Measurements from ENCODE around the gene MACROH2A1. TPM values are rescaled to one million over a fixed set of nuclear protein-coding genes. Genes with fewer than 3 reads are reported as not detected.
"Not testable (repeated sequence)": the region's sequence is repeated elsewhere in the genome, so short reads cannot be mapped to it uniquely, and the experiment has no call there.

The MACROH2A1 gene
- total RNA-seq, 1 experiment from 2014 or later: 83.8 TPM

DNA sequence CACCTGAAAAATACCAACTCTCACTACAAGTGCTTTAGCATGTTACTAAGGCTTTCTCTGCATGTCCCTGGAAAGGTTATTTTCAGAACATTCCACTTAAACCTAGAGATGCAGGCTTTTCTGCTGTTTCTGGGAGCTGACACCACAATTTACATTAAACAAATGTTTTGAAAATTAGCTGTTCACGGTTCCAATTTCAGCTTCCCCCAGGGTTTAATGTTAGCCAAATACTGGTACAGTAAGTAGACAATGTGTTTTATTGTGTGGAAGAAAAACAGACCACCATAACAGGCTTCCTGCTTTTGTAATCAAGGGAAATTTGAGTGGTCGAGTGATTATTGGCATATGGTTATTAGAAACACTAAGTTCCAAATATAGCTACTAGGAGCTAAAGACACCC, 32.0 kb downstream of the MACROH2A1 start (continued):
- TF ChIP-seq, protein P1, sequence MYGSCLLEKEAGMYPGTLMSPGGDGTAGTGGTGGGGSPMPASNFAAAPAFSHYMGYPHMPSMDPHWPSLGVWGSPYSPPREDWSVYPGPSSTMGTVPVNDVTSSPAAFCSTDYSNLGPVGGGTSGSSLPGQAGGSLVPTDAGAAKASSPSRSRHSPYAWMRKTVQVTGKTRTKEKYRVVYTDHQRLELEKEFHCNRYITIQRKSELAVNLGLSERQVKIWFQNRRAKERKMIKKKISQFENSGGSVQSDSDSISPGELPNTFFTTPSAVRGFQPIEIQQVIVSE (CRISPR knock-in tag; IDR thresholded peaks at IDR 0.05; ENCODE audit: borderline replicate concordance): no peak

DNA sequence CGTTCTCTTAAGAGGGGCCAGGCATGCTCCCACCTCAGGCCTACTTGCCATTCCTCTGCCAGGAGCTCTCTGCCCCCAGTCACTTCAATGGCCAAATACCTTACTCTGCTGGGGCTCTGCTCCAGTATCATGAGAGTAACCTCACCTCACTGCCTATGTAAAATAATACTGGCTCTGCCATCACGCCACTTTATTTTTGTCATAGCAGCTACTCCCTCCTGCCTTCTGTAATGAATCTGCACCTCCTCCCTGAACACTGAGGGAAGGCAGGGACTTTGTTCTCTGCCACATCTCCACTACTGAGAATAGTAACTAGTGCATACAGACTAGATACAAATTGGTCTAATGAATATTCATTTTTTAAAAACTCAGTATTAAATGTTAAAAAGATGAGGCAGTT, 33.8 kb downstream of the MACROH2A1 start:
- Mint-ChIP-seq H3K4me1 (no peaks in the 10 kb centered on the region), H3K27me3 (ENCODE audit: low read depth) (no peaks in the 10 kb centered on the region), H3K36me3 (peaks cover 13% of the 10 kb centered on the region; the same call in 1 of the 2 replicates), H3K9me3 (no peaks in the 10 kb centered on the region), H3K4me3 (no peak overlapping the region), H3K27ac (no peak overlapping the region)
- DNase-seq (ENCODE audit: low spot score): no peak
- ATAC-seq: no peak
- TF ChIP-seq, protein P2, sequence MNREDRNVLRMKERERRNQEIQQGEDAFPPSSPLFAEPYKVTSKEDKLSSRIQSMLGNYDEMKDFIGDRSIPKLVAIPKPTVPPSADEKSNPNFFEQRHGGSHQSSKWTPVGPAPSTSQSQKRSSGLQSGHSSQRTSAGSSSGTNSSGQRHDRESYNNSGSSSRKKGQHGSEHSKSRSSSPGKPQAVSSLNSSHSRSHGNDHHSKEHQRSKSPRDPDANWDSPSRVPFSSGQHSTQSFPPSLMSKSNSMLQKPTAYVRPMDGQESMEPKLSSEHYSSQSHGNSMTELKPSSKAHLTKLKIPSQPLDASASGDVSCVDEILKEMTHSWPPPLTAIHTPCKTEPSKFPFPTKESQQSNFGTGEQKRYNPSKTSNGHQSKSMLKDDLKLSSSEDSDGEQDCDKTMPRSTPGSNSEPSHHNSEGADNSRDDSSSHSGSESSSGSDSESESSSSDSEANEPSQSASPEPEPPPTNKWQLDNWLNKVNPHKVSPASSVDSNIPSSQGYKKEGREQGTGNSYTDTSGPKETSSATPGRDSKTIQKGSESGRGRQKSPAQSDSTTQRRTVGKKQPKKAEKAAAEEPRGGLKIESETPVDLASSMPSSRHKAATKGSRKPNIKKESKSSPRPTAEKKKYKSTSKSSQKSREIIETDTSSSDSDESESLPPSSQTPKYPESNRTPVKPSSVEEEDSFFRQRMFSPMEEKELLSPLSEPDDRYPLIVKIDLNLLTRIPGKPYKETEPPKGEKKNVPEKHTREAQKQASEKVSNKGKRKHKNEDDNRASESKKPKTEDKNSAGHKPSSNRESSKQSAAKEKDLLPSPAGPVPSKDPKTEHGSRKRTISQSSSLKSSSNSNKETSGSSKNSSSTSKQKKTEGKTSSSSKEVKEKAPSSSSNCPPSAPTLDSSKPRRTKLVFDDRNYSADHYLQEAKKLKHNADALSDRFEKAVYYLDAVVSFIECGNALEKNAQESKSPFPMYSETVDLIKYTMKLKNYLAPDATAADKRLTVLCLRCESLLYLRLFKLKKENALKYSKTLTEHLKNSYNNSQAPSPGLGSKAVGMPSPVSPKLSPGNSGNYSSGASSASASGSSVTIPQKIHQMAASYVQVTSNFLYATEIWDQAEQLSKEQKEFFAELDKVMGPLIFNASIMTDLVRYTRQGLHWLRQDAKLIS (CRISPR knock-in tag; IDR thresholded peaks at IDR 0.05; ENCODE audit: borderline replicate concordance): no peak
- TF ChIP-seq, protein P3, sequence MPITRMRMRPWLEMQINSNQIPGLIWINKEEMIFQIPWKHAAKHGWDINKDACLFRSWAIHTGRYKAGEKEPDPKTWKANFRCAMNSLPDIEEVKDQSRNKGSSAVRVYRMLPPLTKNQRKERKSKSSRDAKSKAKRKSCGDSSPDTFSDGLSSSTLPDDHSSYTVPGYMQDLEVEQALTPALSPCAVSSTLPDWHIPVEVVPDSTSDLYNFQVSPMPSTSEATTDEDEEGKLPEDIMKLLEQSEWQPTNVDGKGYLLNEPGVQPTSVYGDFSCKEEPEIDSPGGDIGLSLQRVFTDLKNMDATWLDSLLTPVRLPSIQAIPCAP (CRISPR knock-in tag; IDR thresholded peaks at IDR 0.05): no peak
- TF ChIP-seq ZNF423 (CRISPR knock-in tag; IDR thresholded peaks at IDR 0.05) (no peak), RORB (CRISPR knock-in tag; IDR thresholded peaks at IDR 0.05) (no peak), NFATC4 (CRISPR knock-in tag; IDR thresholded peaks at IDR 0.05) (no peak), MXD4 (CRISPR knock-in tag; IDR thresholded peaks at IDR 0.05; ENCODE audit: borderline replicate concordance) (no peak), ESRRA (CRISPR knock-in tag; IDR thresholded peaks at IDR 0.05; ENCODE audit: borderline replicate concordance) (no peak), SMAD4 (CRISPR knock-in tag; IDR thresholded peaks at IDR 0.05) (no peak), SOX15 (CRISPR knock-in tag; IDR thresholded peaks at IDR 0.05) (no peak), FOXJ3 (CRISPR knock-in tag; IDR thresholded peaks at IDR 0.05; ENCODE audit: borderline replicate concordance) (no peak), ZNF121 (CRISPR knock-in tag; IDR thresholded peaks at IDR 0.05) (no peak), FOXP1 (CRISPR knock-in tag; IDR thresholded peaks at IDR 0.05; ENCODE audit: borderline replicate concordance) (no peak), ZNF671 (CRISPR knock-in tag; IDR thresholded peaks at IDR 0.05) (no peak)
- TF ChIP-seq, protein P4, sequence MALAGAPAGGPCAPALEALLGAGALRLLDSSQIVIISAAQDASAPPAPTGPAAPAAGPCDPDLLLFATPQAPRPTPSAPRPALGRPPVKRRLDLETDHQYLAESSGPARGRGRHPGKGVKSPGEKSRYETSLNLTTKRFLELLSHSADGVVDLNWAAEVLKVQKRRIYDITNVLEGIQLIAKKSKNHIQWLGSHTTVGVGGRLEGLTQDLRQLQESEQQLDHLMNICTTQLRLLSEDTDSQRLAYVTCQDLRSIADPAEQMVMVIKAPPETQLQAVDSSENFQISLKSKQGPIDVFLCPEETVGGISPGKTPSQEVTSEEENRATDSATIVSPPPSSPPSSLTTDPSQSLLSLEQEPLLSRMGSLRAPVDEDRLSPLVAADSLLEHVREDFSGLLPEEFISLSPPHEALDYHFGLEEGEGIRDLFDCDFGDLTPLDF (CRISPR knock-in tag; IDR thresholded peaks at IDR 0.05): no peak
- POLR2A ChIA-PET: no interaction called here
- CTCF ChIA-PET: no interaction called here

DNA sequence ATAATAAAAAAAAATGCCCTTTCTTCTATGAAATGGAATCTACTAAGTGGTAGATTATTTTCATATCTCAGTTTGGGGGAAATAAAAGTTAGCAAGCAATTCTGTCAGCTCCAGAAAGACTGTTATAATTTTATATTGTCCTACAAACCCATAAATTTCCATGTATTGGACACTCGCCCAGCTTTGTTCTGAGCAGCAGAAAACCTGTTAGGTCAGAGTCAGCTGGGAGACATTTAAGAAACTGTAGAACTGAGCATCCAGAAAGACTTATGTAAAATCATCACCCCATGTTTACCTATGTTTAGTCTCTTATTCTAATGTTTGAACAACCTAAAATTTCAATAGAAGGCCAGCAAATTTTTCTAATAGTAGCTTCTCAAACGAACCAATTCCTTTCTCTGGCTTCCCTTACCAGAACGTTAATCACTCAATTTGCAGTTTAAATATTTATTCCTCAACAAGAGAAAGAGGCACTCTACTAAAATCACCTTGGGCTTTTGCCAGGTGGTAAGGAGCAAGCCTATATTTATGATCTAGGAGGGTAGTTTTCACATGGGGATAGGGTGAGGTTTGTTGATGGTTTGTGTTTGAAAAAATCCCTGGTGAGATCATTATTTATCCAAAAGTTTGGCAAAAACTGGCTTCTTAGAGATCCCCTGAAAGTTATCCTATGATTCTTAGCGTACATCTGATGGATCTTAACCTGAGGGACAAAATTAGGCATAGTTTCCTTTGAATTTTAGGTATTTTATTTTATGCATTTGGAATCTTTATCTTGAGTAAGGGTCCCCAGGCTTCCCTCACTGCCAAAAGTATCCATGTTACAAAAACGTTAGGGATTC, 34.4 kb downstream of the MACROH2A1 start:
- DNase-seq (ENCODE audit: low spot score): no peak
- H3K4me1 Mint-ChIP-seq: no peaks in the 10 kb centered on the region
- ATAC-seq: no peak
- no peak overlapping the region for H3K27ac Mint-ChIP-seq
- TF ChIP-seq, protein P5, sequence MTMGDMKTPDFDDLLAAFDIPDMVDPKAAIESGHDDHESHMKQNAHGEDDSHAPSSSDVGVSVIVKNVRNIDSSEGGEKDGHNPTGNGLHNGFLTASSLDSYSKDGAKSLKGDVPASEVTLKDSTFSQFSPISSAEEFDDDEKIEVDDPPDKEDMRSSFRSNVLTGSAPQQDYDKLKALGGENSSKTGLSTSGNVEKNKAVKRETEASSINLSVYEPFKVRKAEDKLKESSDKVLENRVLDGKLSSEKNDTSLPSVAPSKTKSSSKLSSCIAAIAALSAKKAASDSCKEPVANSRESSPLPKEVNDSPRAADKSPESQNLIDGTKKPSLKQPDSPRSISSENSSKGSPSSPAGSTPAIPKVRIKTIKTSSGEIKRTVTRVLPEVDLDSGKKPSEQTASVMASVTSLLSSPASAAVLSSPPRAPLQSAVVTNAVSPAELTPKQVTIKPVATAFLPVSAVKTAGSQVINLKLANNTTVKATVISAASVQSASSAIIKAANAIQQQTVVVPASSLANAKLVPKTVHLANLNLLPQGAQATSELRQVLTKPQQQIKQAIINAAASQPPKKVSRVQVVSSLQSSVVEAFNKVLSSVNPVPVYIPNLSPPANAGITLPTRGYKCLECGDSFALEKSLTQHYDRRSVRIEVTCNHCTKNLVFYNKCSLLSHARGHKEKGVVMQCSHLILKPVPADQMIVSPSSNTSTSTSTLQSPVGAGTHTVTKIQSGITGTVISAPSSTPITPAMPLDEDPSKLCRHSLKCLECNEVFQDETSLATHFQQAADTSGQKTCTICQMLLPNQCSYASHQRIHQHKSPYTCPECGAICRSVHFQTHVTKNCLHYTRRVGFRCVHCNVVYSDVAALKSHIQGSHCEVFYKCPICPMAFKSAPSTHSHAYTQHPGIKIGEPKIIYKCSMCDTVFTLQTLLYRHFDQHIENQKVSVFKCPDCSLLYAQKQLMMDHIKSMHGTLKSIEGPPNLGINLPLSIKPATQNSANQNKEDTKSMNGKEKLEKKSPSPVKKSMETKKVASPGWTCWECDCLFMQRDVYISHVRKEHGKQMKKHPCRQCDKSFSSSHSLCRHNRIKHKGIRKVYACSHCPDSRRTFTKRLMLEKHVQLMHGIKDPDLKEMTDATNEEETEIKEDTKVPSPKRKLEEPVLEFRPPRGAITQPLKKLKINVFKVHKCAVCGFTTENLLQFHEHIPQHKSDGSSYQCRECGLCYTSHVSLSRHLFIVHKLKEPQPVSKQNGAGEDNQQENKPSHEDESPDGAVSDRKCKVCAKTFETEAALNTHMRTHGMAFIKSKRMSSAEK (CRISPR knock-in tag; IDR thresholded peaks at IDR 0.05; ENCODE audit: borderline replicate concordance): no peak
- H3K36me3 Mint-ChIP-seq: peaks cover 10% of the 10 kb centered on the region; the same call in 1 of the 2 replicates
- ChIA-PET CTCF (no interaction called here), POLR2A (no interaction called here)
- no peaks in the 10 kb centered on the region for H3K27me3 Mint-ChIP-seq (ENCODE audit: low read depth)
- no peaks in the 10 kb centered on the region for H3K9me3 Mint-ChIP-seq
- no peak overlapping the region for H3K4me3 Mint-ChIP-seq

DNA sequence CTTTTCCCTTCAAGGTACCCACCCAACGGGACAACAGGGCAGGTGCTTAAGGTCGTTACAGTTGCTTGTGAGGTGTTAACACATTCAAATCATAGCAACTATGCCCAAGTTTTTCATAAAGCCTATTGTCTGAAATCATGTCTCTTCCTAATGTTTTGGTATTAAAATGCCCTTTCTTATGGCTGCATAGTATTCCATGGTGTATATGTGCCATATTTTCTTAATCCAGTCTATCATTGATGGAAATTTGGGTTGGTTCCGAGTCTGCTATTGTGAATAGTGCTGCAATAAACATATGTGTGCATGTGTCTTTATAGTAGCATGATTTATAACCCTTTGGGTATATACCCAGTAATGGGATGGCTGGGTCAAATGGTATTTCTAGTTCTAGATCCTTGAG, 35.7 kb downstream of the MACROH2A1 start:
- H3K27ac Mint-ChIP-seq; H3K36me3 Mint-ChIP-seq; H3K27me3 Mint-ChIP-seq (ENCODE audit: low read depth); H3K4me3 Mint-ChIP-seq; H3K4me1 Mint-ChIP-seq; CTCF ChIA-PET; H3K9me3 Mint-ChIP-seq; POLR2A ChIA-PET; ATAC-seq; DNase-seq (ENCODE audit: low spot score): not testable (repeated sequence)
